ENCODE data around the gene RNH1. TPM values are rescaled to one million over a fixed set of nuclear protein-coding genes. Genes with fewer than 3 reads are reported as not detected.
A peak's percentile ranks its signal among the peaks of the same experiment; 100 is the strongest.

Gene RNH1
- total RNA-seq, 2 donors from 2014 or later = 97.8 to 153 TPM

DNA sequence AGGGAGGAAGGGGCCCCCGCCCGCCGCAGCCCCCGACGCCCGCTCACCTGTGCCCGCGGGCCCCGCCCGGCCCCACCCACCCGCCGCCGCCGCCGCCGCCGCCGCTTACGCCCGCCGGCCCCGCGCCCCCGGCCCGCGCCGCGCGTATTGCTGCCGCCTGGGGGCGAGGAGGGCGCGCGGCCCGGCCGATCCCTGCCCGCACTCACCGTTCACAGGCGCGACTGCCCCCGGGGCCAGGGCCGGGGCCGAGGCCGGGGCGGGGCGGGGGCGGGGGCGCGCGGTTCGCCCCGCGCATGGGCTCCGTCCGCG is 28.1 kb upstream of the RNH1 start:
- peak overlapping the region in 3 of 4 donors; percentile 50 to 66 (median 58) for H3K27ac ChIP-seq
- no peak for DNase-seq
- intact Hi-C loops (cut with DNase I) = no loop called here
- H3K27me3 ChIP-seq = no peaks in the 10 kb centered on the region
- H3K4me3 ChIP-seq = no peak overlapping the region
- H3K4me1 ChIP-seq = peaks cover 36% of the 10 kb centered on the region
- WGBS, 2 donors = 1% methylated on average over 20 of the region's 56 CpGs; no CpG with 5 or more reads in 1 of the 2 donors
- peaks cover 0 to 1% of the 10 kb centered on the region in 2 donors for H3K36me3 ChIP-seq (replicated peaks in 1 of 2; ENCODE audit: insufficient read depth in 1 of 2, low read depth in 2 of 2)
- H3K9me3 ChIP-seq = no peaks in the 10 kb centered on the region
- TF ChIP-seq CTCF (IDR thresholded peaks at IDR 0.05) (peak in 1 of 7 experiments; percentile 16), POLR2A (IDR thresholded peaks at IDR 0.05) (no peak)
- ATAC-seq = peak; percentile 33

DNA sequence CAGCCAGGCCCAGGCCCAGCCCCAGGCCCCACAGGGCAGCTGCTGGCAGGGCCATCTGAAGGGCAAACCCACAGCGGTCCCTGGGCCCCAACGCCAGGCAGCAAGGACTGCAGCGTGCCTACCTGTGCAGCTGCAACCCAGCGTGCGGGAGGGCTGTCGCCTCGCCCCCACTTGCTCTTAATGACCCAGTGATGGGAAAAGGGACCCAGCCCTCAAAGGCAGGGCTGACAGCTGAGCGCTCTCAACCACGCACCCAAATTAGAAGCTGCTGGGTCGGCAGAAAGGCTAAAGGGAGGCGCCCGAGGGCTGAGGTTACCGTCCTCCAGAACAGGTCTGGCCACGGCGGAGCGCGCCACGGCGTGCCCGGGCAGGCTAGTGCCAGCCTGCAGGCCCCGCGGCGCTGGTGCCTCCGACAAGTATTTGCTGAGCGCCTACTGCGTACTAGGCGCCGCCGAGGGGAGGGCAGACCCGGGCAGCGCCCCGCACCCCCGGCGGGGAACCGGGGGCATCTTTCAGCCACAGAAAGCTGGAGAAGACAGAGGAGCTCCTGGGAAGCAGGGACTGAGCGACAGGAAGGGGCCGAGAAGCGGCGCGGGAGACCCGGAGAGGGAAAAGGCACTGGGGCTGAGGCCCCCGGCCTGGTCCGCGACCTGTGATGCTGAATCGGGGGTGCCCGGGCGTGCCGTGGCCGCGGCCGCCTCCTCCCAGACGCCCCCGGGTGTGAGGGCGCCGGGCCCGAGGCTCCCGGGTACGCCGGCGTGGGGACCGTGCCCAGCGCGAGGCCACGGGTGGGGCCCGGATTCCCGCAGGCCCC is 27.6 kb upstream of the RNH1 start:
- Histone ChIP-seq H3K4me1 (peaks cover 36% of the 10 kb centered on the region), H3K9me3 (no peaks in the 10 kb centered on the region), H3K27ac (peak overlapping the region in 3 of 4 donors; percentile 8 to 66 (median 58)), H3K36me3 (replicated peaks in 1 of 2; ENCODE audit: insufficient read depth in 1 of 2, low read depth in 2 of 2) (peaks cover 0 to 1% of the 10 kb centered on the region in 2 donors), H3K4me3 (peak overlapping the region; percentile 31 to 72), H3K27me3 (no peaks in the 10 kb centered on the region)
- DNase-seq (peak in 3 of 4 donors; percentile 32 to 49 (median 42)), ATAC-seq (peak; percentile 0)
- intact Hi-C loops (cut with DNase I) = no loop called here
- WGBS, 2 donors = 0 to 1% methylated on average over 25 to 58 of the region's 66 CpGs
- TF ChIP-seq POLR2A (IDR thresholded peaks at IDR 0.05) (peak in 1 of 3 donors; percentile 7), CTCF (IDR thresholded peaks at IDR 0.05) (no peak)

- DNase-seq = peak in 2 of 4 donors; percentile 12 to 13
- WGBS, 2 donors = 89 to 90% methylated on average over 17 to 35 of the region's 37 CpGs
- no peak overlapping the region for H3K4me3 ChIP-seq
- peaks cover 0 to 1% of the 10 kb centered on the region in 2 donors for H3K36me3 ChIP-seq (replicated peaks in 1 of 2; ENCODE audit: insufficient read depth in 1 of 2, low read depth in 2 of 2)
- ATAC-seq = no peak
- peaks cover 36% of the 10 kb centered on the region for H3K4me1 ChIP-seq
- intact Hi-C loops (cut with DNase I) = no loop called here
- no peaks in the 10 kb centered on the region for H3K9me3 ChIP-seq
- no peaks in the 10 kb centered on the region for H3K27me3 ChIP-seq
- H3K27ac ChIP-seq = no peak overlapping the region
- TF ChIP-seq POLR2A (IDR thresholded peaks at IDR 0.05) (no peak), CTCF (IDR thresholded peaks at IDR 0.05) (no peak)
These were observed 26.7 kb upstream of the RNH1 start for GRCh38 chr11:533586-534395.

- intact Hi-C loops (cut with DNase I) = no loop called here
- TF ChIP-seq CTCF (IDR thresholded peaks at IDR 0.05) (no peak), POLR2A (IDR thresholded peaks at IDR 0.05) (no peak)
- Histone ChIP-seq H3K9me3 (no peaks in the 10 kb centered on the region), H3K4me1 (peaks cover 33% of the 10 kb centered on the region), H3K36me3 (replicated peaks in 1 of 2; ENCODE audit: insufficient read depth in 1 of 2, low read depth in 2 of 2) (peaks cover 0 to 1% of the 10 kb centered on the region in 2 donors), H3K27me3 (no peaks in the 10 kb centered on the region), H3K27ac (no peak overlapping the region), H3K4me3 (no peak overlapping the region)
- WGBS, 2 donors = 91 to 94% methylated on average over 8 to 22 of the region's 33 CpGs
- ATAC-seq (no peak), DNase-seq (peak in 2 of 4 donors; percentile 11 to 14)
These were observed 26.0 kb upstream of the RNH1 start for GRCh38 chr11:532986-533585.

All from body of pancreas (tissue), 4 donors.